ENCODE data around the gene EHD4.

The EHD4 gene

DNA sequence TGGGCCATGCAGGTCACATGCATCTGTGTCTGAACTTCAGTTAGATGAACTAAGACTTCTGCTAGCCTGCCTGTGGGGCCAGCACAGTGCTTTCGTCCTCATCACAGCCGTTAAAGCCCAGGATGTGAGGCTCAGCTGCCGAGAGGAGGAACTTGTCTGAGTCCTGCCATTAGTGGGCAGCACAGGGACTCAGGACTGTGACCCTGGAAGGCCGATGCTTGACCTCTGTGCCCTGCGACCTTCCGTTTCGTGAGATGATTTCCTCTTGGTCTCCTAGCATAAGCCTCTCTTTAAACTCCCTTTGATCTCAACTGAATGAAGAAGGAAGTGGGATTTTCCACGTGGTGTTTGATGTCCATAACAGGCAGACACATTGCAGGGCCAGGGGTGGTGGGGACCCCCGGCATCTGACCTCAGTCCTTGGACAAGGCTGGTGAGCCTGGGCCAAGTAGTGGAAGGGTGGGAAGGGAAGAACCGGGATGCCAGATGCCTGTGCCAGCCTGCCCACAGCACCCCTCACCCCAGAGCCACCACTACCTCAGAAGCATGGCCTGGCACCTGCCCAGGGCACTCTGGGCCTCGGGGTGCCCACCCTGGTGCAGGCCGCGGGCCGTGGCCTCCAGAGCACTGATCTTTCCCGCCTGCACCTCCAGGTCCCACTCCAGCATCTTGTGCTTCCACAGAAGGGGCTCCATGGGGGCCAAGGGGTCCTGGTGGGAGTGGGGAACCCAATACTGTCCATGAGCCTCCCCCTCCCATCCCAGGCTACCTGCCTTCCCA lies 112.1 kb downstream of the EHD4 start:
- no peak for DNase-seq (ENCODE audit: low read depth in 3 of 3)

DNA sequence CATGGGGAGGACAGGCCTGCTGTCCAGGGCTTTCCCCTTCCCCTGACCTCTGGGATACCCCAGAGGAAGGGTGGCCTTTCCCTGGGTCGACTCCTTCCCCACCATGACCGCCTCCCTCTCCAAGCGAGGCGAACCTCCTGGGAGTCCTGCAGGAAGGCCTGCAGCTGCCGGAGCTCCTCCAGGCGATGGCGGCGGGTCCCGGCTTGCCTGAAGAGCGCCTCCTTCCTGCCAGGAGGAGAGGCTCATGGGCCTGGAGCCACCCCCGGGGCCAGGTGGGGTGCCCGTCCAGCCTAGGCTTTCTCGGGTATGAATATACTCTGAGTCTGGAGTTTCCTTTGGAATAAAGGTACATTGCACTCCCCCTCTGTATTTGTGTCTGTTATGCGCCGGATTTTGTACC lies 113.6 kb downstream of the EHD4 start:
- no peak for DNase-seq (ENCODE audit: low read depth in 3 of 3)

DNA sequence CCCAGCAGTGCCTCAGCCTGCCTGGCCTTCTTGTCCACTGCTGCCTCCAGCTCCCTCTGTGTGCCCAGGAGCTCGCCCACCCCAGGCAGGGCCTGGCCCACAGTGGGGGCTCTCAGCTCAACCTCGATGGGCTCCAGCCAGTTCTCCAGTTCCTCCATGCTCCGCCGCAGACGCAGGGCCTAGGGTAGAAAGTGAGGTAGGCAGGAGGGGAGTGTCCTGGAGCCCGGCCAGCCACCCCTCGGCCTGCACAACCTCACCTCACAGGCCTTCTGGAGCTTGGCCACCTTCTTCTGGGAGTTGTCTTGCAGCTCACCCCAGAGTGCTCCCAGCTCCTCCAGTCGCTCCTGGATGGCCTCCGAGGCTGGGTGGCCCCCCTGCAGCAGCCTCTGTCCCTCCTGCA lies 115.0 kb downstream of the EHD4 start:
- no peak for DNase-seq (ENCODE audit: low read depth in 3 of 3)

GRCh38 chr15:41856716-41857115 lies 115.6 kb downstream of the EHD4 start:
- DNase-seq (ENCODE audit: low read depth in 3 of 3), result no peak

DNA sequence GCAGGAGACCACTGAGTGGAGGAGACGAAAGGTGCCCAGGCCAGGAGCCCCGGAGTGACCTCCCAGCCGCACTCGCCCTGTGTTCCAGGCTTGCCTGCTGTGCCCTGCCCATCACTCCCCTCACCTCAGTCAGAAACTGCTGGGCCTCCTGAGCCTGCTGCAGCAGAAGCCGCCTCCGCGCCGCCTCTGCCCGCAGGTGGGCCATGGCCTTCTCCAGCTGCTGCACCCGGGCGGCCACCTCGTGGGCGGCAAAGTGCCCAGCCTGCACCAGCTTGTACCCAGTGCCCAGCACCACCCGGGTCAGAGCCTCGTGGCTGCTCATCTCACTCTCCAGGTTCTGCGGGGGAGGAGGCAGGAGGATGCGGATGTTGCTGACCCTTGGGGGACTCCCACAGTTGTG lies 116.1 kb downstream of the EHD4 start:
- no peak for DNase-seq (ENCODE audit: low read depth in 3 of 3)

- DNase-seq (ENCODE audit: low read depth in 3 of 3), result no peak
Observed at GRCh38 chr15:41855261-41855961, 116.9 kb downstream of the EHD4 start.

DNA sequence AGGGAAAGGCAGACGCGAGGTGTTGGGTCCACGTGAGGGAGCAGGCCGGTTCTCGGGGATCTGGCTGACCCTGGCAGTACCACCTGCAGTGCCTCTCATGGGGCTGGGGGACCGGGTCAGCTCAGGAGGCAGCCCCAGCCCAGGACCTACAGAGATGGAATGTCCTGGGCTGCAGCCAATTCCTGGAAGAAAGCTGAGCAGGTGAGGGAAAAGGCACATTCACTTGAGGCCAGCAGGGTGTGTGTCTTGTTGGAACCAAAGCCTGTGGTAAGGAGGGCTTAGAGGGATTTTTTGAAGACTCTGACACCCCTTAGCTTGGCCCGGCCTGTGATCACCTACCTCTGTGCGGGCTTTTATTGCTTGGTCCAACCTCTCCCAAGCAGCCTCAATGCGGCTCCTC lies 117.9 kb downstream of the EHD4 start:
- no peak for DNase-seq (ENCODE audit: low read depth in 3 of 3)

DNA sequence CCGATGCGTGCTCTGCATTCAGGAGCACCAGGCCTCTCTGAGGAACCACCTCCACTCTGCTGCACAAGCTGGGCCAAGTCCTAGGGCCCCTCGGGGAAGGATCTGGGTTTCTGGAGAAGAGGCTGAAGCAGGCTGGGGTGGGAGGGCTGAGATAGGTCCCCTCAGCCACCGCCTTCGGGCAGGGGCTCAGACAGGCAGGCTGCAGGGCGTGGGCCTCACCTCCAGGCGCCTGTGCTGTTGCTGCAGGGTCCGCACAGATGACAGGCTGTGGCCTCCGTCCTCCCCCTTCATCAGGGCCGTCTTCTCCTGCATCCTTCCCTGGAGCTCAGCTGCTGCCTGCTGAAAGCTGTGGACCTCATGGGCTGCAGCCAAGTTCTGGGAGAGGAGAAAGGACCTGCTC lies 118.5 kb downstream of the EHD4 start:
- DNase-seq (ENCODE audit: low read depth in 3 of 3), result no peak

GRCh38 chr15:41852736-41853590 lies 119.4 kb downstream of the EHD4 start:
- no peak for DNase-seq (ENCODE audit: low read depth in 3 of 3)

DNA sequence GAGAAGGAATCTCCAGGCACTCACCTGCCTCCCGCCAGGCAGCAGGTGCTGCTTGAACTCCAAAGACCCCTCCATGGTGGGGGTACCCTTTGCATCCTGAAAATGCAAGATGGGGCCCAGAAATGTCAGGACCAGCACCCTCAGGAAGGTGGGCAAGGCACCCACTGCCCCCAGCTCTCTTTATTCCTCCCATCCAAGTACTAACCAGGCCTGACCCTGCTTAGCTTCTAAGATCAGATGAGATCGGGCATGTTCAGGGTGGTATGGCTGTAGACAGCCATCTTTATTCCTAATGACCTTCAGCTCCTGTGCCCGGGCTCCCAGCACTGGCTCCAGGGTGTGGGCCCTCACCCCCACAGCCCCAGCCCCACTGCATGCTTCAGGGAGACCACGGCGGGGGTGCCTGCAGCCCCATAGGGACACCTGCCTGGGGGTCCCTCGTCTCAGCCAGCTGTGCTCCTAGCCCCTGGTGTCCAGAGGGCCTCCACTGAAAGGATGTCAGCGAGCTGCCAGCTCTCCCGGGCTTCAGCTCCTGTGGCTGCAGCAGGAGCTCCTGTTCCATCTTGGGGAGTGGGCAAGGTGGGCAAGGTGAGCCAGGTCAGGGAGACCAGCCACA lies 120.5 kb downstream of the EHD4 start:
- DNase-seq (ENCODE audit: low read depth in 3 of 3), result no peak

- DNase-seq (ENCODE audit: low read depth in 3 of 3), result no peak
Observed at GRCh38 chr15:41851167-41851523, 121.2 kb downstream of the EHD4 start.

GRCh38 chr15:41850482-41851166 lies 121.7 kb downstream of the EHD4 start:
- DNase-seq (ENCODE audit: low read depth in 3 of 3), result no peak

DNA sequence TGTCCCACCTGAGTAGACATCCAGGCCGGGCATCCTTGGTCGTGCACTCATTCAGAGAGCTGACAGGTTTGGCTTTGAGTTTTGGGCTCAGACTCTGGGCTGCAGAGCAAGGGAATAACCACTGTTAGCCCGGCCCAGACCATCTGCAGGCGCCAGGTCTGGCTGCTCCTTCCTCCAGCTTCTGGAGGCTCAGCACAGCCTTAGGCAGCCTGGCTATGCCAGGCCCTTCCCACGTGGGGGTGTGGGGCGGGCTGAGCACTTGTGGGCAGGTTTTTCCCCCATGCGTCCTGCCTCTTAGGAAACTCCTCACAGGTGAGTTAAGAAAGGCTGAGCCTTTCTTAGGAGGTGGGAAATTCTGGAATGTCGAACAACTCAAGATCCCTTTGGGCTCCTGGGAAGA lies 122.5 kb downstream of the EHD4 start:
- no peak for DNase-seq (ENCODE audit: low read depth in 3 of 3)

DNA sequence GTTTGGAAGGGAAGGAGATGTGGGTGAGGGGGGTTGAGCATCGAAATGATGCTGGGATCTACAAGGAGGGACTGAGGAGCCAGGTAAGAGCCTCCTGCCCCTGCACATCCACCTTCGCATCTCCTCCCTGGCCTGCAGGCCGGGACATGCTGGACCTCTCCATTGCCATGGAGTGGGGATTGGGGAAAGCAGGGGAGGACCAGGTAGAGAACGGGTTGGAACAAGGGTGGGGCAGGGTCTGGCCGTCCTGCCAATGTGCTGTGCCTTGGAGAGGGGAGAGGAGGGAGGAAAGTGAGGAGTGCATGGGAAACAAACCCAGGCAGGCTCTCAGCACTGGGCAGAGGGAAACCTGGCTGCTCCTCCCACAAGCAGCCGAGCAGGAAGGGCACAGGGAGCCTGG lies 123.2 kb downstream of the EHD4 start:
- no peak for DNase-seq (ENCODE audit: low read depth in 3 of 3)

DNA sequence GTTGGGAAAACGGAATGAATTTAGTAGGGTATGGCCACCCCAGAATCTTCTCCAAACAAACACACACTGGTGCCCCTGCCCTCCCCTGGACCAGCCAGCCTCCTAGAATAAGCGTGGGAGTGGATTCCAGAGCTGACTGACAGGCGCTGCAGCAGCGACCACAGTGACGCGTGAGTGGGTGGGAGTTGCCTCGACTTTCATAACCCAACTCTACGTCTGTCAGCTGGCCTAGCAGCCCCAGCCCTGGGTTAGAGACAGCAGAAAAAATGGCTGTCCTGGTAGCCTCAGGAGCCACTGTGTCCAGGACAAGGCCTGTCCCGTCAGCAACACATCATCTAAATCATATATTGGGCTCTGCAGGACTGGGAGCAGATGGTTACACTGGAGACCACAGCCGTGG lies 123.7 kb downstream of the EHD4 start:
- DNase-seq (ENCODE audit: low read depth in 3 of 3), result no peak

DNA sequence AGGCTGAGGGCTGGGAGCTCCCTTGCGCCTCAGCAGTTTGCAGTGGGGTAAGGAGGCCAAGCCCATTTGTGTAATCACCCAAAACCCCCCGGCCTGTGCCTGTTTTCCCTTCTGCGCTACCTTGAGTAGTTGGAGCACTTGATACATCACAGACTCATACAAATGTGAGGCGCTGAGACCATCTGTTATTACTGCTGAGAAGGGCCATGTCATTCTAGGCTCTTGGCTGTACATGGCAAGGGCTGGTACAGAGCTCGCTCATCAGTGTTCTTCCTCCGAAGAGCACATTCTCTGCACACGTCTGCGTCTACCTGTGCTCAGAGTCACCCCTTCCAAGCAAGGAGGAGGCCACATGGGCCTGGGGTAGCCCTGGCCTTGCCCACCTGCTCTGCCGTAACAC lies 124.4 kb downstream of the EHD4 start:
- DNase-seq (ENCODE audit: low read depth in 3 of 3), result no peak

DNA sequence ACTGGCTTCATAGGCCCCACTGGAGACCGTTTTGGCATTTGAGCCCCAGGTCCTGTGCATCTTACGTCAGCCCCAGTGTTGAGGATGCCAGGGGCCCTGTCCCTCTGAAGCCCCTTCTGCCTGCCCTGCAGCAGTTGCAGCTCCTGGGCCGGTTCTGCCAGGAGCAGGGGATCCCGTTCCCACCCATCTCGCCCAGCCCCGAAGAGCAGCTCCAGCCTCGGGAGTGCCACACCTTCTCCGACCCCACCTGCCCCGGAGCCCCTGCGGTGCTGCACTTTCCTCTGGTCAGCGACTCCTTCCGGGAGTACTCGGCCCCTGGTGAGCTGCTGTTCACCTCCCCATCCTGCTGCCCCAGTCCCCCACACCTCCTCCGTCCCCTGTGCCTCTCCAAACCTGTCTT lies 125.2 kb downstream of the EHD4 start:
- DNase-seq (ENCODE audit: low read depth in 3 of 3), result no peak
